ENCODE measurements around the gene IRF9. TPM values are rescaled to one million over a fixed set of nuclear protein-coding genes. Genes with fewer than 3 reads are reported as not detected.

Gene IRF9
- total and polyA plus RNA-seq, 2 experiments from 2014 or later = 8.2 to 8.4 TPM

DNA sequence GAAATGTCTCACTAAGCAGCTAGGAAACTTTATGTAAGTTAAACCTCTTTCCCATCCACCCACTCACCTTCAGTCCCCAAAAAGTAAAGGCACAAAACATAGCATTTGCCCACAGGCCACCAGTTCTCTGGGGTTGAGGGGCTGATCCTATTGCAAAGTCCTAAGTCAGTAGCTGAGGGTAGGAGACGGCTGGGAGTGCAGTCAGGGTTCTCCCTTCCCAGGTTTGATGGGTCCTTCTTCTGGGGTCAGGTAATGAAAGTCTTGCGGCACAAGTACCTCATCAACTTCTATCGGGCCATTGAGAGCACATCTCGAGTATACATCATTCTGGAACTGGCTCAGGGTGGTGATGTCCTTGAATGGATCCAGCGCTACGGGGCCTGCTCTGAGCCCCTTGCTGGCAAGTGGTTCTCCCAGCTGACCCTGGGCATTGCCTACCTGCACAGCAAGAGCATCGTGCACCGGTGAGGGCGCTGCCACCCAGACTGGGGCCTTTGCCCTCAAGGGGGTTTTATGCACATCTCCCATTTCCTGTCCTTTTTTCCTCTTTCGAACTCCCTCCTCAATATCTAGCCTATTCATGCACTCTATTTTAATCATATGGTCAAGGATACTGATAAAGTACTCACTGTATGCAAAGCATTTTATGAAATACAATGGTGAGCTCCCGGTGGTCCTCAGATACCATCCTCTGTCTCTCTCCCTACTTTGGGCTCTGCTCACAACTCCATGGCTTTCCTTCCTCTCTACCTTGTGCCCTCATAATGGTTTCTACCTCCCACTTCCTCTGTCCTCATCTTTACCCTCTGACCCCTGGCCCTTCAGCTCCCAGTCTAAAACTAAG lies 45.4 kb downstream of the IRF9 start:
- H3K27ac Mint-ChIP-seq = no peak overlapping the region
- Histone ChIP-seq H3K4me2 (no peak overlapping the region), H3K4me1 (ENCODE audit: insufficient read depth) (peaks cover 10% of the 10 kb centered on the region; the same call in 1 of the 2 replicates), H3K4me3 (no peak overlapping the region), H3K27ac (ENCODE audit: low read depth) (no peak overlapping the region), H3K36me3 (ENCODE audit: insufficient read depth) (peaks cover 13% of the 10 kb centered on the region), H3K27me3 (ENCODE audit: insufficient read depth) (no peaks in the 10 kb centered on the region), H3K79me2 (replicated peaks; ENCODE audit: insufficient read depth) (no peaks in the 10 kb centered on the region), H3K9me2 (ENCODE audit: insufficient read depth) (no peaks in the 10 kb centered on the region), H2AFZ (no peak overlapping the region), H3F3A (replicated peaks; ENCODE audit: low read depth) (peaks cover 2% of the 10 kb centered on the region), H4K20me1 (replicated peaks; ENCODE audit: insufficient read depth) (no peaks in the 10 kb centered on the region; the same call in 1 of the 2 replicates)
- no peak overlapping the region; the same call in 2 of the 3 replicates for H3K4me3 Mint-ChIP-seq
- no peak for ATAC-seq
- H3K27me3 Mint-ChIP-seq (ENCODE audit: insufficient read depth, low read depth, poor library complexity) = peaks cover 8% of the 10 kb centered on the region
- H3K4me1 Mint-ChIP-seq = peaks cover 23% of the 10 kb centered on the region
- H3K36me3 Mint-ChIP-seq (ENCODE audit: low read depth) = peaks cover 82% of the 10 kb centered on the region
- no peak for DNase-seq (ENCODE audit: low spot score)
- no peak for TF ChIP-seq POLR2AphosphoS5 (IDR thresholded peaks at IDR 0.05; ENCODE audit: low read depth)
- TF ChIP-seq NANOG (IDR thresholded peaks at IDR 0.05; ENCODE audit: borderline replicate concordance) = no peak
- TF ChIP-seq ZNF462 (CRISPR knock-in tag; IDR thresholded peaks at IDR 0.05) = no peak
- peaks cover 12% of the 10 kb centered on the region for H3K9me3 Mint-ChIP-seq

DNA sequence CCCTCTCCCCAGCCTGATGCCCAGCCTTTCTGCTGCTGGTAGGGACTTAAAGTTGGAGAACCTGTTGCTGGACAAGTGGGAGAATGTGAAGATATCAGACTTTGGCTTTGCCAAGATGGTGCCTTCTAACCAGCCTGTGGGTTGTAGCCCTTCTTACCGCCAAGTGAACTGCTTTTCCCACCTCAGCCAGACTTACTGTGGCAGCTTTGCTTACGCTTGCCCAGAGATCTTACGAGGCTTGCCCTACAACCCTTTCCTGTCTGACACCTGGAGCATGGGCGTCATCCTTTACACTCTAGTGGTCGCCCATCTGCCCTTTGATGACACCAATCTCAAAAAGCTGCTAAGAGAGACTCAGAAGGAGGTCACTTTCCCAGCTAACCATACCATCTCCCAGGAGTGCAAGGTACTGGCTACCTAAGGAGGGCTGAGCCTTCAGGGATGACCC lies 46.1 kb downstream of the IRF9 start:
- Mint-ChIP-seq H3K27me3 (ENCODE audit: insufficient read depth, low read depth, poor library complexity) (peaks cover 5% of the 10 kb centered on the region), H3K27ac (no peak overlapping the region), H3K9me3 (peaks cover 6% of the 10 kb centered on the region), H3K4me3 (no peak overlapping the region; the same call in 2 of the 3 replicates), H3K36me3 (ENCODE audit: low read depth) (peaks cover 81% of the 10 kb centered on the region), H3K4me1 (peaks cover 18% of the 10 kb centered on the region)
- ATAC-seq (no peak), DNase-seq (ENCODE audit: low spot score) (no peak)
- no peaks in the 10 kb centered on the region; the same call in 1 of the 2 replicates for H3F3A ChIP-seq (replicated peaks; ENCODE audit: low read depth)
- no peaks in the 10 kb centered on the region; the same call in 1 of the 2 replicates for H3K79me2 ChIP-seq (replicated peaks; ENCODE audit: insufficient read depth)
- no peaks in the 10 kb centered on the region for H3K9me2 ChIP-seq (ENCODE audit: insufficient read depth)
- no peaks in the 10 kb centered on the region; the same call in 1 of the 2 replicates for H4K20me1 ChIP-seq (replicated peaks; ENCODE audit: insufficient read depth)
- H3K4me2 ChIP-seq = no peak overlapping the region
- no peak overlapping the region for H3K4me3 ChIP-seq
- no peak overlapping the region for H2AFZ ChIP-seq
- H3K27me3 ChIP-seq (ENCODE audit: insufficient read depth) = no peaks in the 10 kb centered on the region
- no peak overlapping the region for H3K27ac ChIP-seq (ENCODE audit: low read depth)
- peaks cover 10% of the 10 kb centered on the region for H3K4me1 ChIP-seq (ENCODE audit: insufficient read depth)
- peaks cover 6% of the 10 kb centered on the region for H3K36me3 ChIP-seq (ENCODE audit: insufficient read depth)
- TF ChIP-seq ZNF114 (CRISPR knock-in tag; IDR thresholded peaks at IDR 0.05) = no peak
- no peak for TF ChIP-seq EZH2 (IDR thresholded peaks at IDR 0.05; ENCODE audit: low read depth, unreplicated experiment)
- TF ChIP-seq, protein P1, sequence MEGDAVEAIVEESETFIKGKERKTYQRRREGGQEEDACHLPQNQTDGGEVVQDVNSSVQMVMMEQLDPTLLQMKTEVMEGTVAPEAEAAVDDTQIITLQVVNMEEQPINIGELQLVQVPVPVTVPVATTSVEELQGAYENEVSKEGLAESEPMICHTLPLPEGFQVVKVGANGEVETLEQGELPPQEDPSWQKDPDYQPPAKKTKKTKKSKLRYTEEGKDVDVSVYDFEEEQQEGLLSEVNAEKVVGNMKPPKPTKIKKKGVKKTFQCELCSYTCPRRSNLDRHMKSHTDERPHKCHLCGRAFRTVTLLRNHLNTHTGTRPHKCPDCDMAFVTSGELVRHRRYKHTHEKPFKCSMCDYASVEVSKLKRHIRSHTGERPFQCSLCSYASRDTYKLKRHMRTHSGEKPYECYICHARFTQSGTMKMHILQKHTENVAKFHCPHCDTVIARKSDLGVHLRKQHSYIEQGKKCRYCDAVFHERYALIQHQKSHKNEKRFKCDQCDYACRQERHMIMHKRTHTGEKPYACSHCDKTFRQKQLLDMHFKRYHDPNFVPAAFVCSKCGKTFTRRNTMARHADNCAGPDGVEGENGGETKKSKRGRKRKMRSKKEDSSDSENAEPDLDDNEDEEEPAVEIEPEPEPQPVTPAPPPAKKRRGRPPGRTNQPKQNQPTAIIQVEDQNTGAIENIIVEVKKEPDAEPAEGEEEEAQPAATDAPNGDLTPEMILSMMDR (conservative IDR thresholded peaks at IDR 0.05; ENCODE audit: low read depth in 2 of 2) = no peak
- TF ChIP-seq CREB1 (CRISPR knock-in tag; IDR thresholded peaks at IDR 0.05; ENCODE audit: low read depth) = no peak
- no peak for TF ChIP-seq ETS1 (IDR thresholded peaks at IDR 0.05)
- TF ChIP-seq ZNF331 (CRISPR knock-in tag; IDR thresholded peaks at IDR 0.05; ENCODE audit: low read depth) = no peak

All from GM23338 (cell line).